Measurements from ENCODE around the gene AGBL4.

Gene AGBL4

GRCh38 chr1:48887796-48888195 is 1136.0 kb downstream of the AGBL4 start:
- DNase-seq (ENCODE audit: low read depth): no peak

- no peak for DNase-seq (ENCODE audit: low read depth)
These were observed 1141.7 kb downstream of the AGBL4 start for GRCh38 chr1:48882020-48882419.

GRCh38 chr1:48878191-48878940 is 1145.4 kb downstream of the AGBL4 start:
- no peak for DNase-seq (ENCODE audit: low read depth)

GRCh38 chr1:48876330-48876785 is 1147.4 kb downstream of the AGBL4 start:
- DNase-seq (ENCODE audit: low read depth): no peak

GRCh38 chr1:48875552-48876329 is 1148.0 kb downstream of the AGBL4 start:
- DNase-seq (ENCODE audit: low read depth): no peak

- DNase-seq (ENCODE audit: low read depth): no peak
These were observed 1149.8 kb downstream of the AGBL4 start for GRCh38 chr1:48873944-48874343.

DNA sequence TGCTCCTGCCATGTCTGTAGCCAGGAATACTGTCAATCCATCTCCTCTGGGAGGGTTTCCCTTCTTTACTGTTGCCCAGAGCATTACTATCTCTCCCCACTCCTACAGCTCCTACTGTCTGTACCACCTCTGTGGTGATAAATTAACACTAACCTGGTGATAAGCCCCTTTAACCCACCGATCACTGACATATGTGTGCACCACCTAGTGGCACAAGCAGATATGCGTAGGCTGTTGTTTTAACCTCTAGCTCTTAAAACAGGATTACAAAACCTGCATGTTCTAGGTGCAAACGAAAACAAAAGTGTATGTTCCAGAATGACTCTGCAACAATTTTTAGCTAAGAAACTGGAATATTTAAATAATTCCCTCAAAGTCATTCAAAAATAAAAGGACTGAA is 1153.2 kb downstream of the AGBL4 start:
- DNase-seq (ENCODE audit: low read depth): no peak

DNA sequence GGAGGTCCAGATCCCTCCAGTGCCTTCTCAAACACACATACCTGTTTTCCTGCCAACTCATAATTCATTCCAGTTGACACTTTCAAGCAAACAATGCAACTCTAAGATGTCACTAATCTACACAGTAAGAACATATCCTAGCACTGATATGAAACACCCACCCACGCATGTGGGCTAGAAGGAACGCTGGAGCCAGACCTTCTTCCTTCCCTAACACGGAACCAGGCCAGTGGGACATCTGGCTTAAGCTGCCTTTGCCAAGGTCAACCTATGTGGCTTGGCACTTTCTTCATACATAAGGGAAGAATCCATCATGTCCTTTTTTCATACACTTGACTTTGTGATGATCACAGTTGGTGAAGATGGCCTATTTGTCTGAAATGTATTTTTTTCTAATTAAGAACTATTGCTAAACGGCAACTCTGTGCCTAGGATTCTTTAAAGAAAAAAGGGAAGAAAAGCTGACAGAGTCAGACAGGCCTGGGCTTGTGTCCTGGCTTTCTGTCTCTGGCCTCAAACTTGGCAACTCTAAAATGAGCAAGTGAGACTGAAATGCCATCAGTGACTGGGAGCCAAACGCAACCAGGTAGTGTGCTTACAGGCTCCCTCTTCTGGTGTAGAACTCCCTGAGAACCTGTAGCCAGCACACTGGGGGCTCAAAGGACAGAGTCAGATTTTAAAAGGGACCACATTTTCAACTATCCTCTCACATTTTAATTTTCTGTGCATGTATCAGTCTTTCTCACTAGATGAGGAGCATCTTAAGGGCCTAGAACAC is 1154.4 kb downstream of the AGBL4 start:
- DNase-seq (ENCODE audit: low read depth): no peak

DNA sequence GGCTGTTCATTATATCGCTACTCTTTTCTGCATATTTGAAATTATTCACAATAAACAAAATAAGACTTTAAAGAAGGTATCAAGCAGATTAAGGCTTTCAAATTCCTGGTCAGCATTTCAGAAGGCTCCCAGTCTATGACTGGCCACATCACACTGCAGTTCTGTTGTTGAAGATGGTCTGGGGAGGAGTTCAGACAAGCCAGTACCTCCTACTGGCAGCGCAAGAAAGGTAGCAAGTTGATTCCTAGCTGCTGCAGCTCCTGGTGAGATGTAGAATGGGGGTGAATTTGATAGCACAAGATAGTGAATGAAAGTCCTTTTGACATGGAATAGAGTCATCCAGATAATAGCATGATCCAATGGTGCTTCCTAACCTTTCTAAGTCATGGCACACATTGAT is 1158.8 kb downstream of the AGBL4 start:
- DNase-seq (ENCODE audit: low read depth): no peak

GRCh38 chr1:48859456-48859855 is 1164.3 kb downstream of the AGBL4 start:
- DNase-seq (ENCODE audit: low read depth): no peak

DNA sequence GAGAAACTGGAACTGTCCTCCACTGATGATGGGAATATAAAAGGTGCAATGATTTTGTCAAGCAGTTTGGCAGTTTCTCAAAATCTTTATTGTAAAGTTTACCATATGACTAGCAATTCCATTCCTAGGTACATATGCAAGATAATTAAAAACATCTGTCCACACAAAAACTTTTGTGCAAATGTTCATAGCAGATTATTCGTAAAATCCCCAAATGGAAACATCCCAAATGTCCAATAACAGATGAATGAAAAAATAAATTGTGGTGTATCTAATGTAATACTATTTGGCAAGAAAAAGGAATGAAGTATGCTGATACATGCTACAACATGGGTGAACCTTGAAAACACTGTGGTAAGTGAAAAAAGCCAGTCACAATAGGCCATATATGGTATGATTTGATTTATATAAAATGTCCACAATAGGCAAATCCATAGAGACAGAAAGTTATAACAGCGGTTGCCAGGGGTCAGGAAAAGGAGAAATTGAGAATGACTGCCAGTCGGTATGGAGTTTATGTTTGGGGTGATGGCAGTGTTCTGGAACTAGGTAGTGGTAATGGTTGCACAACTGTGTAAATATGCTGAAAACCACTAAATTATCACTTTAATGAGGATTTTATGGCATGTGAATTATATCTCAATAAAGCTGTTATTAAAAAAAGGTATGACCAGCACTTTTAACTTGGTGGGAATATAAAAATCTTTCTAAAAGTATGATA is 1165.4 kb downstream of the AGBL4 start:
- no peak for DNase-seq (ENCODE audit: low read depth)

GRCh38 chr1:48853006-48853405 is 1170.7 kb downstream of the AGBL4 start:
- no peak for DNase-seq (ENCODE audit: low read depth)

DNA sequence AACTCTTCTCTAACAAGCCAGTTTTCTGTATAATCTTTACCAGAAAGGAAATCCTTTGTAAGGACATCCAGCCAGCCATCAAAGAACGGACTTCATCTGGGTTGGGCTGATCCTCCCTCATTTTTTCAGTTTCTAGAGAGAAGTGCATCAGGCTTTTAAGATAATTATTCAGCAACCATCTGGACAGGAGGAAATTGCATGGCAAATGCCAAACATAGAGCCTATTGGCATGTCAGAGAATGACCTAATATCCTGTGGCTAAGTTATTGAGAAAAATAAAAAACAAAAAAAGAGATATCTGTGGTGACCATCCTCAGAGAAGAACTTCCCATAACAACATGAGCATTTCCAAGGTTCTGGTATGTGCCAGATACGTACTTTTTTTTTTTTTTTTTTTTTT is 1172.1 kb downstream of the AGBL4 start:
- no peak for DNase-seq (ENCODE audit: low read depth)

GRCh38 chr1:48848035-48848434 is 1175.7 kb downstream of the AGBL4 start:
- no peak for DNase-seq (ENCODE audit: low read depth)

DNA sequence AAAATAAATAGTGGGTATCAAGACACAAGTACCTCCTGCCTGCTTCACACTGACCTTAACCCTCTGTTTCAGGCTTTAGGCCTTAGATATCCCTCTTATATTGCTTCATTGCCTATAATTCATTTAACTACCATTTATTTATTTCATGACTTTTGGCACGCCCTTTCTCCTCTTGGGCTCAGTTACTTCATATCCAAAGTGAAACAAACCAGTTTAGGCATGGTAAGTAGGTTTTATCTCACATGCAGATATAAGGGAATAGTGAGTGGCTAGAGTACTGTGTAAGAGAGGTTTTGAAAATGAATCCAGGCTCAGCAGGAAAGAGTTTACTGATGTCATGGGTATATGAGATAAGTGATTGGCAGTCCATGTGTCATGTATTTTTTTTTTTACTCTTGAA is 1177.3 kb downstream of the AGBL4 start:
- DNase-seq (ENCODE audit: low read depth): no peak

GRCh38 chr1:48844187-48844586 is 1179.6 kb downstream of the AGBL4 start:
- no peak for DNase-seq (ENCODE audit: low read depth)

GRCh38 chr1:48841966-48842365 is 1181.8 kb downstream of the AGBL4 start:
- no peak for DNase-seq (ENCODE audit: low read depth)

DNA sequence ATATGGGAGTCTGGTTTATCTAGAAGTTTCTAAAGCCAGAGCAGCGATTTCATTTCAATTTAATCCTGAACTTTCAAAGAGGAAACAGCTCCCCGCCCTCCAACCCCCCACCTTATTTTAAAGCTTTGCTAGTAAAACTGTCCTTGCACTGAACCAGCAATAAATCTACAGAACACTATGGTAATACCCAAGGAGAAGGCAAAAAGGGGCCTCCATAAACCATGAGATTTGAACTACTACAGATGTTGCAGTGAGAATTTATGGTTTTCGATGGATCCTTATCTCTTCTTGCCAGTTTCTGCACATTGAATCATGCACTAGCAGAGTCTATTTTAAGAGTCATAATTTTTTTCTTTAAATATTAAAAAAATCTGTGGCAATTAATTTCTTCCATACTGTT is 1182.3 kb downstream of the AGBL4 start:
- DNase-seq (ENCODE audit: low read depth): no peak

GRCh38 chr1:48831120-48831978 is 1192.4 kb downstream of the AGBL4 start:
- DNase-seq (ENCODE audit: low read depth): no peak

DNA sequence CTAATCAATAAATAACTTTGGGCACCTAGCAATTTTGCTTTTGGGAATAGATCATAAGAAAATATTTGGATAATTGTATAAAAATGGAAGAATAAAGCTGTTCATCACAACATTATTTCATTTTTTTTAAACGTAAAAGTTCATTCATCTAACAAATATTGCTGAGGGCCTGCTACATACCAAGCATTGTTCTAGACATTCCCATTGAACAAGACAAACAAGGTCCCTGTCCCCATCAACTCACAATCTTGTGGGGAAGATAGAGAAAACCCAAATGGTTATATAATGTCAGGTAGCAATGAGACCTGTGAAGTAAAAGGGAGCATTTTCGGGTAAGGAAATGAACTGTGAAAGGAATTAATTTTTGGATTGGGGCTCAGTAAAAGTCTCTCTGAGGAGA is 1193.0 kb downstream of the AGBL4 start:
- DNase-seq (ENCODE audit: low read depth): no peak

GRCh38 chr1:48829446-48829845 is 1194.3 kb downstream of the AGBL4 start:
- DNase-seq (ENCODE audit: low read depth): no peak
